GM21367 (cell line): Measurements from ENCODE around the gene OR2B2.

Experiments used
- ATAC-seq: cut with Tn5 transposase; IDR thresholded peaks from one replicate; pipeline ENCODE4 v1.9.1; 2021; ENCODE audit not compliant: unreplicated experiment

The OR2B2 gene

GRCh38 chr6:27893836-27894807 lies 18.1 kb downstream of the OR2B2 start:
- no peak for ATAC-seq

DNA sequence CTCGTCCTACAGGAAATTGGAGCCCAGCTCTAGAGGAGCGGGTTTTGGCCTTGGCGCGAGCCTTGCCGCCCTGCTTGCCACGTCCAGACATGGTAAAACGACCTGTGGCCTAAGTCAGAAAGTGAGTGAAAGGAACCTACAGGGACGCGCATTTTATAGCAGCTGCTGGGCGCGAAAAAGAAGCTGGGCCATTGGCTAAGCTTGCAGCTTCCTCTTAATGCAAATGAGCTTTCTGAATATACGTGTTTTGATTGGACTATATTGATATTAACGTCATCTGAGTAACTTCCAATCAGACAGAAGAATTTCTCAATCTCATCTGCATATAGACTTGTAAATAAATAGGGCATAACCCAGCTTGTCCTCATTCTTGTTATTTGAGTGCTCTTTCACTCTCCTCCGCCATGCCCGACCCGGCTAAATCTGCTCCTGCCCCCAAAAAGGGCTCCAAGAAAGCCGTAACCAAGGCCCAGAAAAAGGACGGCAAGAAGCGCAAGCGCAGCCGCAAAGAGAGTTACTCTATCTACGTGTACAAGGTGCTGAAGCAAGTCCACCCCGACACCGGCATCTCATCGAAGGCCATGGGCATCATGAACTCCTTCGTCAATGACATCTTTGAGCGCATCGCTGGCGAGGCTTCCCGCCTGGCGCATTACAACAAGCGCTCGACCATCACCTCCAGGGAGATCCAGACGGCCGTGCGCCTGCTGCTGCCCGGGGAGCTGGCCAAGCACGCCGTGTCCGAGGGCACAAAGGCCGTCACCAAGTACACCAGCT lies 18.9 kb downstream of the OR2B2 start:
- peak; percentile 41 for ATAC-seq

- ATAC-seq = no peak
These were observed 19.5 kb downstream of the OR2B2 start for GRCh38 chr6:27892649-27893058.

- no peak for ATAC-seq
These were observed 20.8 kb downstream of the OR2B2 start for GRCh38 chr6:27891320-27891875.

GRCh38 chr6:27890445-27891319 lies 21.5 kb downstream of the OR2B2 start:
- peak; percentile 42 for ATAC-seq

DNA sequence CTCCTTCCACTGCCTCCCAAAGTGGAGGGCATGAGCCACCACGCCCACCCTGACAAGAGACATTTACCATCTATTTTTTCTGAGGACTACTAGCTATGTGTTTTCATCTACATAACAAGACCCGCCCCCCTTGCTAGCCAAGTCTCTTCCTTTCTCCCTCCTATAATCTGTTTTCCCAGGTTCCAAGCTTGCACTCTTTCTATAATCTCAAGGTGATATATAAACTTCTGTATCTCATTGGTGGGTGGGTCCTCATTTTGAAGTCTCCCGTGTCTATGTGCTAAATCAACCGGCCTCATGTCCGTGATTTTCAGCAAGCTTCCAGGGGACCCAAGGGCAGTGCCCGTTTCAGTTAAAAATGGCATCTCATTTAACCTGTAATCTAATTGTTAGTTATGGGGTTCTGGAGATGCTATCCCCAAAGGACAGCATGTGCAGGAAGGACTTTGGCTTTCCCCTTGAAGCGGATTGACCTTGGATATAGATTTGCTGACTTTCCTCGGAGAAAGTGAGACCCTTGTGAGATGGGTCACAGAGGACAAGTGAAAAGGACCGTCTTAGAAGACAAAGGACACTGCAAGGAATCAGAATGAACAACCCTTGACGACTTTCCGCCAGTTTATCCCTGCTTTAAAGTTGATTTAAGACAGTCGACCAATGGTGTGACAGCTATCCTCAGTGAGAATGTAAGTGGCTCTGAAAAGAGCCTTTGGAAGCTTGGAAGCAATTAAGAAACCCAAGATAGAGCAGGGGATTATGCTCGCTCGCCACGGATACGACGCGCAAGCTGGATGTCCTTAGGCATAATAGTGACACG lies 22.4 kb downstream of the OR2B2 start:
- no peak for ATAC-seq

DNA sequence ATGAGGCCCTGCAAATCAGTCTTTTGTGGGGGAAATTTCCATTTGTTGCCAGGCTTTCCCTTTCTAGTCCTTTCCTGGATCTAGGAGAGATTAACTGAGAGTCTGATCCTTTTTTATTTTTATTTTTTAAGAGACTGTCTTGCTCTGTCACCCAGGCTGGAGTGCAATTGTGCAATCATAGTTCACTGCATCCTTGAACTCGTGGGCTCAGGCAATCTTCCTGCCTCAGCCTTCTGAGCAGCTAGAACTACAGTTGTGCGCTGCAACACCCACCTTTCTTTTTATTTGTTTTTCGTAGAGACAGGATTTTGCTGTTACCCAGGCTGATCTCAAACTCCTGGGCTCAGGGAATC lies 22.9 kb downstream of the OR2B2 start:
- ATAC-seq = no peak

GRCh38 chr6:27888566-27888965 lies 23.6 kb downstream of the OR2B2 start:
- no peak for ATAC-seq

- no peak for ATAC-seq
These were observed 26.1 kb downstream of the OR2B2 start for GRCh38 chr6:27886073-27886472.

- no peak for ATAC-seq
These were observed 29.1 kb downstream of the OR2B2 start for GRCh38 chr6:27883136-27883535.

- no peak for ATAC-seq
These were observed 29.6 kb downstream of the OR2B2 start for GRCh38 chr6:27882624-27883023.

- ATAC-seq = no peak
These were observed 32.4 kb downstream of the OR2B2 start for GRCh38 chr6:27879837-27880236.

DNA sequence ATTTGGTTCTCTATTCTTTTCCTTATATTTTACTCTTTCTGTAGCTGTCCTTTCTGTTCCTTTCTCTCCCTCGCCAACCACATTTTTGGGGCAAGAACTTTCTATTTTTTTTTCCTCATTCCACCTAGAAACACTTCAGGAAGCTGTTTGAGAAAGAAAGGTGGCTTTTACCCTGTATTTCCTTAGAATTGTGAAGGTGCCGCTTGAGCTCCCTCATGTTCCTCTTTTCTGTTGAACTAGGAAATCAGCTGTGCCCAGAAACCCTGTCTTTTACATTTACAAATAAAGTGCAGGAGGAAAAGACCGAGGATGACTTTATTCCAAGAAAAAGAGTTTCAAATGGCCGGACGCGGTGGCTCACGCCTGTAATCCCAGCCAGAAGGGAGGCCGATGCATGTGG lies 38.2 kb downstream of the OR2B2 start:
- no peak for ATAC-seq

GRCh38 chr6:27873021-27873940 lies 38.9 kb downstream of the OR2B2 start:
- peak; percentile 33 for ATAC-seq

DNA sequence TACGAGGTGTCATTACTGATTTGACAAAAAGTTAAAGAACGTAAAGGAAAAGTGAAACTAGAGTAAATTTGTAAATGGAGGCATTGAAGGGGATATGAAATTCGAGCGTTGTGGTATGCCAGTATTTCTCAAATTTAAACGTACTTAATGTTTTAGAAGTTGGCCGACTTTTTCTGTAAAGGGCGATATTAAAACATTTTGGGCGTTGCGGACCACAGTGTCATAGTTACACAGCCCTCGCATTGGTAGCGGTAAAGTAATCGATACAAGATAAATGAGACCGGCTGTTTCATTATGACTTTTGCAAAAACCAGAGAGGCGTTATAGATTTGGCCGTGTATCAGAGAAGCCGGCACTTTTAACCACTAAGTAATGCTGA lies 39.6 kb downstream of the OR2B2 start:
- ATAC-seq = no peak

- ATAC-seq = peak; percentile 51
These were observed 40.1 kb downstream of the OR2B2 start for GRCh38 chr6:27871924-27872638.

DNA sequence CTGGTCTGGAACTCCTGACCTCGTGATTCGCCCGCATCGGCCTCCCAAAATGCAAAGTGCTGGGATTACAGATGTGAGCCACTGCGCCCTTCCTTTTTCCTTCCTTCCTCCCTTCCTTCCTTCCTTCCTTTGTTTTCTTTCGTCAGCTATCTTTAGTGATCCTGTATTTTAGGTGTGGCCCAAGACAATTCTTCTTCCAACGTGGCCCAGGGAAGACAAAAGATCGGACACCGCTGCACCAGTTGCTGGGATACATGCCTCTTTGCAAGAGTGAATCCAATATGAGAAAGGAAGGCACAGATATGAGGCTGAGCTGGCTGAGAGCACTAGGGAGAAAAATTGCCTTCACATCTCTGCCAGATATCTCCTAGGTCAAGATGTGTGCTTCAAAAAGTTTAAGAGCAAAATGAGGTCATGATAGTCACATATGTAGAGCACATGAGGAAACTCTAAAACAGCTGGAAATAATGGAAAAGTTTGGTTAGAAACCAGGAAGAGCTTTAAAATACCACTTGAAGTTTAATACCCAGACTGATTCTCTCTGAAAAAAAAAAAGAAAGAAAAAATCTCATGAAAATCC lies 41.8 kb downstream of the OR2B2 start:
- ATAC-seq = no peak

DNA sequence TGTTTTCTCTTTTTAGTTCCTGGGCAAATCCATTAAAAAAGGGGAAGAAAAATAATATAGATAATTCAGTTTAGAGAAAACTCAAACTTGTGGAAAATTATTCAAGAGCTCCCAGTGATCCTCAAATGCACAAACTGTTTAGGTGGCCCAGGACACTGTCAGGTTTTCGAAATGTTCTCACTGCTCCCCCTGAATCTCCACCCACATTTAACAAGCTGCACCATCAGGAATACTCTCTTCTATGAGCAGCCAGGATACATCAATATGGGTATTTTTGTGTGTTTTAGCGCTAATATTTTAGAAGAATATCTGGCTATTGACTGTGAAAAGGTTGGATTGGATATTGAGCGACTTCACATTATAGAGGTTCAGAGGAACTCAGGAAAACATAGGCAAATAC lies 43.9 kb downstream of the OR2B2 start:
- no peak for ATAC-seq
